HG02759 (cell line): Measurements from ENCODE around the gene HTRA1.

ENCODE experiments used
- ATAC-seq: cut with Tn5 transposase; IDR thresholded peaks from one replicate; pipeline ENCODE4 v1.9.1; 2021; ENCODE audit warnings: mild to moderate bottlenecking, moderate library complexity; ENCODE audit not compliant: unreplicated experiment

Gene HTRA1

DNA sequence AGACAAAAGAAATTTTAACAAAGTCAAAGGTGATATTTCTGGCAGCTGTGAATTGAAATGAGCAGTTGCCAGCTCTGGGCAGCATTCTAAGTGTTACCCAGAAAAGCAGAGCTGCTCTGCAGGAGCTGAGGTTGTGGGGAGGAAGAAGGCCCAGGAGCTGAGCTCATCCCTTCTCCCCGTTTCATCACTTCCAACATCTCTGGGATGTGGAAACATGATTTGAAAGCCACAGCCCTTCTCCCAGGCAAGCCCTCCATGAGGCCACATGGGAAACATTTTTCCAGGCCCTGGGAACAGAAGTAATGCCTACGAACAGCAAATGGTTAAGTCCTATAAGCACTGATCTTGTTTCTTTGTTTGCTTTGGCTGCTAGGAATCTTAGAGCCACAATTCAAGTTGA lies 88.3 kb downstream of the HTRA1 start:
- no peak for ATAC-seq

DNA sequence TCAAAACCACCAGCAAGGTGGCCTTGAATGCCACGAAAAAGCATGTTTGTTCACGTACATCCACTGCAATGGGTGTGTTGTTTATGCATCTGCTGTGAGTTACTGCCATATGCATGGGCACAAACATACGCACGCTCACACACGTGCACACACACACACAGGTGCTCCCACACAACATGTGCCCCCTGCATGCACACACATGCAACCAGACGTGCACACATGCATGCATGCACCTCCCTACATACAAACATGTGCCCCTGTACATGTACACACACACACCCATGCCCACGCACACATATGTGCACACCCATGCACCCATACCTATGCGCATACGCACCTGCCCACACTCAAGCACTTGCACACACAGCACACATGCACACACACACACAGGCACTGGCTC lies 89.1 kb downstream of the HTRA1 start:
- ATAC-seq = no peak

DNA sequence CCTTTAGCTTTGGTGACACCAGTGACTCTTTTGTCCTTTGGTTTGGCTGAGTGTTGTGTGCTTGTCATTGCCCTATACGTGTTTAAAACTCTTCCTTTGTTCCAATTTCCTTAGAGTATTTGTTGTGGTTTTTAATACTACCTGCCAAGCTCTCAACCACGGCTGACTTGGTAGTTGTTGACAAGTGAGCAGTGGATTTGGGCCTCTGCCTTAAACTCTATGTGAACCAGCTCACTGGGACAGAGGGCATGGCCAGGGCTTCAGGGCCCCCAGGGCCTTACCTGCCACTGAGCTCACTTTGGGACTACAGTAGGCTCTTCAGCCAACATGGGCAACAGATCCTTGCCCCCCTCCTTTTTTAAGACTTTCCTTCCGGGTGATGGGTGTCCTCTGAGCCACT lies 89.6 kb downstream of the HTRA1 start:
- no peak for ATAC-seq

DNA sequence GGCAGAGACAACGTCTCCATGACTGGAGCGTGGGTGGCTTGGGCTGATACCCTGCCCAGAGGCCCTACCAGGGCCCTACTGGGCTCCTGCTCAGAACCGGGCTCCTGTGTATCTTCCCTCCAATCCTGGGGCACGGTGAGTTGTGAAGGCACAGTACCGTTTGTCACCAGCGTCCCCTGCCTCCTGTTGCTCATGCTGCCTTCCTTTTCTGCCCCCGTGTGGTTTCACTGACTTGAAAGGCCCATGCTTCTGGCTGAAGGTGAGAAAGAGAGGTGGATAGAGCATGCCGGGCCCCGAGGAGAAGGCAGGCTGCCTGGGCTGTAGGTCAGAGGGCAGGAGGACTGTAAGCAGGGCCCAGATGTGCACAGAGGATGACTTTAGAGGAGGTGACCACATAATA lies 90.1 kb downstream of the HTRA1 start:
- no peak for ATAC-seq

DNA sequence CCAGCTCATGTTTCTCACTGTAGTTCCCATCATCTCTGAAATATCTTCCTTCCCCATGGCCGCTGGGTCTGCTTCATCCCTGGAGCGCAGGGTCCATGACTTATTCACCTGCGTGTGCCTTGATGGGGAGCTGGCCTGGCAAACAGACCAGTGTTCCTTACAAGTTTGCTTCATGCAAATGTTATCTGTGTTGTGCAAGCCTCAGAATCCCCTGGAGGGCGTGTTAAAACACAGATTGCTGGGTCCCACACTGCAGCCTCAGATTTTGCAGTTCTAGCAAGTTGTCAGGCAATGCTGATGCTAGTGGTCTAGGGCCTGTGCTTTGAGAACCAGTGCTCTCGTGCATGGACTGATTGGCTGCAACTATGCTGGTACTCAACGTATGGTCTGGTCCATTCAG lies 92.0 kb downstream of the HTRA1 start:
- no peak for ATAC-seq

DNA sequence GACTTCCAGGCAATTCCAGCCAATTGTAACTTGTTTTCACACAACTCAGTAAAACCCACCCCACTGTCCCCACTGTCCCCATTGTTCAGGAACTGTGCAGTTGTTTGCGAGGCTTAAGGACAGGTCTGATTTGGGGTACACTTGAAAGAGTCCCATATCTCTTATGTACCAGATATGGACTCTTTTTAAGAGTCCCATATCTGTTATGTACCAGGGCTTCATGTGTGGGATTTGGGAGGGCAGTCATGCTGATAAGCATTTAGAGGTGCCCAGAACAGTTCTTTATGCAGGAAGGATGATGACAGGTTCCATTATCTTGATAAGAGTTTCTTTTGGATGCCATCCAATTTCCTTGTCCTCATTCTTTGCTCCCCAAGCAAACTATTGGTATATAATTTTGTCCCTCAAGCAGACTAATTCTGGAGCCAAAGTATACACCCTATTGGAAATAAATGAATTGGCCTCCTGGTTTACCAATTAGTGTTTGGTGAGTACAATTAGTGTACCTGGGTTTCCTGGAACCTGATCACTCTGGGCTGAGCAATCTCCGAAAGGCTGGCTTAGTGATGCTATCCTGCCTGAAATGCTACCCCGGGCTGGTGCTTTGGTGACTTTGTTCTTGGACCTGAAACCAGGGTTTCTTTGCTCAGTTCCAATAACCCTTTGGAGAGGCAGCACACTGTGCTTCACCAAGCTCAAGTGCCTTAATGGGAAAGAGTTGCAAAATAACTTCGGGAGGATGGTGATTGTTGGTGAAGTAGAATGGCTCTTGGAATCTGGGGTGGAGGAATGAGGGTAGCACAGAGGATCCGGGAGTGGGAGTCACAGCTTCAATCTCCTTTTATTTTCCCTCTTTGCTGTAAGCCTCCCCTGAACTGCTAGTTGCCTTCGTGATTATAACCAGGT lies 93.0 kb downstream of the HTRA1 start:
- ATAC-seq = no peak

DNA sequence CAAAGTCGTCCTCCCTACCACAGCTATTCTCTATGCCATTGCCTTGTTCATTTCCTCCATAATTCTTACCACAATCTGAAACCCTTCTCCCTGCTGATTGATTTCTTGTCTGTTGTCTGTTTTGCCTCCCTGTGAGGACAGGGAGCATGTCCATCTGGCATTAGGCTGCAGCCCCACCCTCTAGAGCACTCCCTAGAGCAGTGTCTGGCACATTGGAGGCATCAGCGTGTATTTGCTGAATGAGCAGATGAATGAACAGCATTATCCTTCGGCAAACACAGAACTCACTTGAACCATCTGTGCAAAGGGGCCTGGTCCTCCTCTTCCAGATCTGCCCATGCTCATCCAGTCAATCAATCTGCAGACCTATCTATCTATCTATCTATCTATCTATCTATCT lies 94.1 kb downstream of the HTRA1 start:
- ATAC-seq = no peak

DNA sequence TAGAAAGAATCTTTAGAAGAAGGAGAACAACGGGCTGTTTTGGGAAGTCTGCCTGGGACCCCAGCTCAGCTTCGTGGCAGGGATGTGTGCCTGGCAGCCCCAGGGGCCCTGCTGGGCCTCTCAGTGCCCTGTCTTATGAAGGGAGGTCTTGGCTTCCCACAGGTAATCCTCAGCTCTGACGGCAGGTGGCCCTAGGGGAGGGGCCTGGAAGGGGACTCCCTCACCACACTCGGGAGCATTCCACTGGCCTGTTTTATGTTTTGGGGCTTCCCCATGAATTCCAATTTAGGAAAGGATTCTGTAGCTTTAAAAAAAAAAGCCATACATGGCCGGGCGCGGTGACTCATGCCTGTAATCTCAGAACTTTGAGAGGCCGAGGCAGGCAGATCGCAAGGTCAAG lies 96.2 kb downstream of the HTRA1 start:
- no peak for ATAC-seq

DNA sequence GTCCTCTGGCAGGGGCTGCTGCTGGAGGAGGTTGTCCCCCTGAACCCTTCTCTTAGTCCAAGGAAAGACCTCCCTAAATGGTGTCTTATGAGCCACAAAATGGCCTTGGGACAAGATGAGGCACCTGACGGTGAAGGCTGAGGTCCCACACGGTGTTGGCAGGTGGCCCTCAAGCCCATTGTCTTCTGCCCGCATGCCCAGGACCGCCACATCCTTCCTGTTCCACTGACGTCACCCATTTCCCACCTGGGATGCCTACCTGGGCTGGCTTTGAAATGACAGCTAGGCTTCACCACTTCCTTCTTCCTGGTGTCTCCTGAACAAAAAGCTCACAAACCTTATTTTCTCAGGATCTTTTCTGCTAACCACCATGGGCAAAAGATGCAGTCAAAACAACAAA lies 97.1 kb downstream of the HTRA1 start:
- no peak for ATAC-seq

DNA sequence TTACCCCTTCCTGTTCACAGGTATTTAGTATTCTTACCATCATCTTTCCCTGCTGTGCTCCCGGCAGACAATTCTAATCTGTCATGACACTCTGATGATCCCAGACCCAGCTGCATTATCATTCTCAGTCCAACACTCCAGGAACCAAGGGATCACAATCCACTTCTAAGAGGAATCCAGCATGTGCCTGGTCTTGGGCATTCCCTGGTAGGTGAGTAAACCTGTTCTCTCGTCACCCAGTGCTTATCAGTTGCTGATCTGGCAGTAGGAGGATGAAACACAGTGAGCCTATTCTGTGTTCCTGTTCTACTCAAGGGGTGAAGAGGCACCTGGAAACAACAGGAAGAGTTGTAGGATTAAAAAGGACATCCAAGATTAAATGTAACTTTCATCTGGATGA lies 97.9 kb downstream of the HTRA1 start:
- ATAC-seq = no peak

DNA sequence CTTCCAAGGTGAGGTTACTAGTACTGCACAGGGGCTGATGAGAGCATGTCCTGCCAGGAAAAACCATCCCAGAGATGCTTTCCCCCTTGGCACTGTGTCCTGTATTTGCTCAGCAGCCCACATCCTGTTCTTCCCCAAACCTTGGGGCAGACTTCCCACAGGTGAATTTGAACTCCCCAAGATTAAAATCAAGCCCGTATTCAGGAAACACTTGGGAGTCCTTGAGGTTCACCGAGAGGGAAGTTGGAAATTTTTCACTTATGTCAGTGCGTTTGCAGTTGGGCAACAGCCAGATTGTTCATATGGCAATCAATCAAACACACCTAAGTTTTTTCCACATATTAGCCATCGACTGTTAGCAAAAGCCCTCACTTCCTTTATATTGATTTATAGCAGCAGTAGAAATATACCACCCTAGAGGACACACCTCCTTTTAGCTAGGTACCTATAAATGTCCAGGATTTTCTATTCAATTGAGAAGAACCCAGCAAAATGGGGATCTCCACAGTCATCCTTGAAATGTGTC lies 99.0 kb downstream of the HTRA1 start, which contains the start of gene DMBT1:
TSS of gene DMBT1 (plus strand) at position 476 of the 526 bp plus-strand sequence. CDS start at position 493, 17 bp downstream.
- no peak for ATAC-seq

DNA sequence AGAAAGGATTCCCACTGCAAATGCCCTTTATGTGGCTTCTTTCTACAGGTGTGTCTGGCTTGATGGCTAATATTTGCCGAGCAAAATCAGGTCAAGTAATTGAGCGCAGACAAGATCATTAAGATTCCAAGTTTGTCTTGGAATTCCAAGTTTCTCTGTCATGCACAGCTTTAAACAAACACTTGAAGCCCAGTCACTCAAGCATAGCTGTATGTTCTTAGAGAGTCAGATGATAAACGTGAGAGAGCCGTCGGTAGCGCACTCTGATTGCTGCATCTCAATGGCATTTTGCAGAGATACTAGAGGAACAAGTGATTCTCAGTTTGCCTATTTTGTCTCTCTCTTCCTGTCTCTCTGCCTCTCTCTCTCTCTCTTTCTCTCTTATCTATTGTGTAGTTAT lies 99.9 kb downstream of the HTRA1 start:
- no peak for ATAC-seq

DNA sequence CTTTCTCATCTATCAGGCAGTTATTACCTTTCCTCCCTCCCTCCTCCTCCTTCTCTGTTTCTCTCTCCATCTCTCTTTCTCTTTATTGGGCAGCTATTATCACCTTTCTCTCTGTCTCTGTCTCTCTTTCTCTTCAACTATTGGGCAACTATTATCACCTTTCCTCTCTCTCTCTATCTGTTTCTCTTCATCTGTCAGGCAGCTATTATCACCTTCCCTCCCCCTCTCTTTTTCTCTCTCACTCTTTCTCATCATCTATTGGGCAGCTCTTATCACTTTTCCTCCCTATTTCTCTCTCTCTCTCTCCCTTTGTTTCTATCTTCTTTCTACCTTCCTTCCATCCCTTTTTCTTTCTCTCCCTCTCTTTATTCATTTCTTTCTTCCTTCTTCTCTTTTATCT lies 100.4 kb downstream of the HTRA1 start:
- ATAC-seq = no peak
